GM23338 (cell line): ENCODE measurements around the gene MED12L.

ENCODE experiments used
- POLR2AphosphoS5 ChIP-seq: IDR thresholded peaks from 2 replicates; pipeline ENCODE4 v1.6.1; 2016; ENCODE audit warnings: antibody characterized with exemption, low read depth
- TF ChIP-seq, protein P1 (sequence below), 2 experiments: fragments of 200-600 bp in 1 of 2; sonication (generic) in 1 of 2; conservative IDR thresholded peaks; 2 replicates each; pipeline versions ENCODE4 v1.5.1 to v1.6.1; 2016 to 2017; ENCODE audit warnings: antibody characterized with exemption in 2 of 2, low read depth in 2 of 2, mild to moderate bottlenecking in 2 of 2, moderate library complexity in 1 of 2

DNA sequence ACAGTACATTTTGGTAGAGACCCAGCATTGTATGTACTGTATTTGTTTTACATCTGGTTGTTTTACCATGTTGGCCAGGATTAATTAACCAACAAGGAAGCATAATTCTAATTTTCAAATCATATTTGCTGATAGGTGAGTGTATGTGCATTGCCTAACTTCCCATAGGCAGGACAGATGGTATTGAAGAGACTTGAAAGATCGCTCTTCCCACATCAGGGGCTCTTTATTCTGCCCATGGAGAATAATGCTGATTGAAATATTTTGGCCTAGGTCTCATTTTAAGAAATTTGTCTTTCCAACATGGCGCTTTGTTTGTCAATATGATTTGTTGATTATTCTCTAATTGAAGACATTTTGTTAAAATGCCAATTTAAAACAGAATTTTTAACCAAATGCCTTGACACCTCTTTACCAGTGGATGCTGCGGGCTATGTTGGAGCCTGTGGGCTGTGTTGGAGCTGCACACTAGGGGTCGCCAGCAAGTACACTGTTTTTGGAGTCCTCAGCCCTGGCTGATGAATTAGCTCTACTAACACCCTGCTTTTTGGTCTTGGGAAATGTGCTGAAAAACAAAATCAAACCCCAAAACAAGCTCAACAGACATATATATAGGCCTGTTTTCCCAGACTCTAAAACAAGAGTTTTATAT is 293.7 kb downstream of the MED12L start:
- TF ChIP-seq, protein P1, sequence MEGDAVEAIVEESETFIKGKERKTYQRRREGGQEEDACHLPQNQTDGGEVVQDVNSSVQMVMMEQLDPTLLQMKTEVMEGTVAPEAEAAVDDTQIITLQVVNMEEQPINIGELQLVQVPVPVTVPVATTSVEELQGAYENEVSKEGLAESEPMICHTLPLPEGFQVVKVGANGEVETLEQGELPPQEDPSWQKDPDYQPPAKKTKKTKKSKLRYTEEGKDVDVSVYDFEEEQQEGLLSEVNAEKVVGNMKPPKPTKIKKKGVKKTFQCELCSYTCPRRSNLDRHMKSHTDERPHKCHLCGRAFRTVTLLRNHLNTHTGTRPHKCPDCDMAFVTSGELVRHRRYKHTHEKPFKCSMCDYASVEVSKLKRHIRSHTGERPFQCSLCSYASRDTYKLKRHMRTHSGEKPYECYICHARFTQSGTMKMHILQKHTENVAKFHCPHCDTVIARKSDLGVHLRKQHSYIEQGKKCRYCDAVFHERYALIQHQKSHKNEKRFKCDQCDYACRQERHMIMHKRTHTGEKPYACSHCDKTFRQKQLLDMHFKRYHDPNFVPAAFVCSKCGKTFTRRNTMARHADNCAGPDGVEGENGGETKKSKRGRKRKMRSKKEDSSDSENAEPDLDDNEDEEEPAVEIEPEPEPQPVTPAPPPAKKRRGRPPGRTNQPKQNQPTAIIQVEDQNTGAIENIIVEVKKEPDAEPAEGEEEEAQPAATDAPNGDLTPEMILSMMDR (conservative IDR thresholded peaks at IDR 0.05; ENCODE audit: low read depth in 2 of 2): peak; percentile 83 to 84
- no peak for TF ChIP-seq POLR2AphosphoS5
